Activated naive CD8-positive, alpha-beta T cell (primary cell): ENCODE measurements around the gene MARCHF3.
"Not testable (repeated sequence)": the region's sequence is repeated elsewhere in the genome, so short reads cannot be mapped to it uniquely, and the experiment has no call there.

ENCODE experiments used
- H3K27ac Mint-ChIP-seq: one replicate; pipeline ENCODE4 v1.8.0; 2021; ENCODE audit warnings: mixed read lengths
- H3K27me3 Mint-ChIP-seq: one replicate; pipeline ENCODE4 v1.8.0; 2021; ENCODE audit warnings: mixed read lengths
- H3K36me3 Mint-ChIP-seq: one replicate; pipeline ENCODE4 v1.8.0; 2021; ENCODE audit warnings: mixed read lengths
- H3K4me1 Mint-ChIP-seq: one replicate; pipeline ENCODE4 v1.8.0; 2021; ENCODE audit warnings: low read depth, mixed read lengths
- H3K4me3 Mint-ChIP-seq: one replicate; pipeline ENCODE4 v1.8.0; 2021; ENCODE audit warnings: mild to moderate bottlenecking, mixed read lengths
- H3K9me3 Mint-ChIP-seq: one replicate; pipeline ENCODE4 v1.8.0; 2021; ENCODE audit warnings: low read depth, mixed read lengths

Gene MARCHF3

GRCh38 chr5:127010362-127010761 is 20.0 kb downstream of the MARCHF3 start:
- Mint-ChIP-seq H3K36me3 (peaks cover 4% of the 10 kb centered on the region), H3K27me3 (no peaks in the 10 kb centered on the region), H3K9me3 (no peaks in the 10 kb centered on the region), H3K4me1 (peaks cover 47% of the 10 kb centered on the region), H3K27ac (no peak overlapping the region), H3K4me3 (no peak overlapping the region)

- Mint-ChIP-seq H3K27ac (no peak overlapping the region), H3K4me1 (peaks cover 44% of the 10 kb centered on the region), H3K27me3 (no peaks in the 10 kb centered on the region), H3K36me3 (peaks cover 4% of the 10 kb centered on the region), H3K9me3 (no peaks in the 10 kb centered on the region), H3K4me3 (no peak overlapping the region)
Measured at GRCh38 chr5:127009784-127010183, 20.6 kb downstream of the MARCHF3 start.

GRCh38 chr5:127008300-127008975 is 21.9 kb downstream of the MARCHF3 start:
- Mint-ChIP-seq H3K4me3 (no peak overlapping the region), H3K9me3 (no peaks in the 10 kb centered on the region), H3K4me1 (peaks cover 33% of the 10 kb centered on the region), H3K27me3 (no peaks in the 10 kb centered on the region), H3K27ac (no peak overlapping the region), H3K36me3 (peaks cover 4% of the 10 kb centered on the region)

- no peak overlapping the region for H3K27ac Mint-ChIP-seq
- H3K27me3 Mint-ChIP-seq: no peaks in the 10 kb centered on the region
- H3K9me3 Mint-ChIP-seq: no peaks in the 10 kb centered on the region
- peaks cover 27% of the 10 kb centered on the region for H3K4me1 Mint-ChIP-seq
- H3K4me3 Mint-ChIP-seq: no peak overlapping the region
- H3K36me3 Mint-ChIP-seq: peaks cover 4% of the 10 kb centered on the region
Measured at GRCh38 chr5:127007522-127007921, 22.8 kb downstream of the MARCHF3 start.

- peaks cover 20% of the 10 kb centered on the region for H3K4me1 Mint-ChIP-seq
- H3K4me3 Mint-ChIP-seq: no peak overlapping the region
- peaks cover 7% of the 10 kb centered on the region for H3K36me3 Mint-ChIP-seq
- no peaks in the 10 kb centered on the region for H3K27me3 Mint-ChIP-seq
- H3K9me3 Mint-ChIP-seq: no peaks in the 10 kb centered on the region
- no peak overlapping the region for H3K27ac Mint-ChIP-seq
Measured at GRCh38 chr5:127006744-127007143, 23.6 kb downstream of the MARCHF3 start.

- not testable (repeated sequence) for H3K27me3 Mint-ChIP-seq, H3K27ac Mint-ChIP-seq, H3K9me3 Mint-ChIP-seq, H3K36me3 Mint-ChIP-seq, H3K4me3 Mint-ChIP-seq
- peaks cover 15% of the 10 kb centered on the region for H3K4me1 Mint-ChIP-seq
Measured at GRCh38 chr5:127005282-127005681, 25.1 kb downstream of the MARCHF3 start.

- H3K4me3 Mint-ChIP-seq: no peak overlapping the region
Measured at GRCh38 chr5:127004721-127005120, 25.6 kb downstream of the MARCHF3 start.

GRCh38 chr5:127003798-127004495 is 26.4 kb downstream of the MARCHF3 start:
- peaks cover 9% of the 10 kb centered on the region for H3K4me1 Mint-ChIP-seq
- H3K4me3 Mint-ChIP-seq: no peak overlapping the region
- no peaks in the 10 kb centered on the region for H3K9me3 Mint-ChIP-seq
- no peaks in the 10 kb centered on the region for H3K27me3 Mint-ChIP-seq
- no peak overlapping the region for H3K27ac Mint-ChIP-seq
- H3K36me3 Mint-ChIP-seq: peaks cover 6% of the 10 kb centered on the region

More at GRCh38 chr5:127004721-127005120, 25.6 kb downstream of the MARCHF3 start:
- no peaks in the 10 kb centered on the region for H3K9me3 Mint-ChIP-seq
- peaks cover 3% of the 10 kb centered on the region for H3K36me3 Mint-ChIP-seq
- peaks cover 13% of the 10 kb centered on the region for H3K4me1 Mint-ChIP-seq
- no peak overlapping the region for H3K27ac Mint-ChIP-seq
- no peaks in the 10 kb centered on the region for H3K27me3 Mint-ChIP-seq

GRCh38 chr5:127002390-127002789 is 28.0 kb downstream of the MARCHF3 start:
- Mint-ChIP-seq H3K36me3 (peaks cover 6% of the 10 kb centered on the region), H3K9me3 (no peaks in the 10 kb centered on the region), H3K4me3 (no peak overlapping the region)

GRCh38 chr5:127001621-127002296 is 28.6 kb downstream of the MARCHF3 start:
- Mint-ChIP-seq H3K27me3 (no peaks in the 10 kb centered on the region), H3K4me3 (no peak overlapping the region), H3K27ac (no peak overlapping the region), H3K9me3 (no peaks in the 10 kb centered on the region), H3K4me1 (peaks cover 2% of the 10 kb centered on the region), H3K36me3 (peaks cover 6% of the 10 kb centered on the region)

More at GRCh38 chr5:127002390-127002789, 28.0 kb downstream of the MARCHF3 start:
- H3K27me3 Mint-ChIP-seq: no peaks in the 10 kb centered on the region
- no peak overlapping the region for H3K27ac Mint-ChIP-seq
- H3K4me1 Mint-ChIP-seq: peaks cover 7% of the 10 kb centered on the region

GRCh38 chr5:126998895-126999570 is 31.3 kb downstream of the MARCHF3 start:
- Mint-ChIP-seq H3K36me3 (peaks cover 8% of the 10 kb centered on the region), H3K4me3 (no peak overlapping the region), H3K27me3 (no peaks in the 10 kb centered on the region), H3K27ac (no peak overlapping the region), H3K9me3 (no peaks in the 10 kb centered on the region), H3K4me1 (peaks cover 12% of the 10 kb centered on the region)

- Mint-ChIP-seq H3K4me3 (no peak overlapping the region), H3K9me3 (no peaks in the 10 kb centered on the region), H3K36me3 (peaks cover 8% of the 10 kb centered on the region), H3K27me3 (no peaks in the 10 kb centered on the region), H3K27ac (no peak overlapping the region), H3K4me1 (peaks cover 18% of the 10 kb centered on the region)
Measured at GRCh38 chr5:126998201-126998631, 32.1 kb downstream of the MARCHF3 start.

- Mint-ChIP-seq H3K27ac (no peak overlapping the region), H3K27me3 (no peaks in the 10 kb centered on the region), H3K4me1 (peaks cover 23% of the 10 kb centered on the region), H3K9me3 (no peaks in the 10 kb centered on the region), H3K36me3 (peaks cover 9% of the 10 kb centered on the region), H3K4me3 (no peak overlapping the region)
Measured at GRCh38 chr5:126995689-126996088, 34.7 kb downstream of the MARCHF3 start.

- Mint-ChIP-seq H3K36me3 (peaks cover 9% of the 10 kb centered on the region), H3K4me3 (no peak overlapping the region), H3K4me1 (peaks cover 28% of the 10 kb centered on the region), H3K27me3 (no peaks in the 10 kb centered on the region), H3K9me3 (no peaks in the 10 kb centered on the region), H3K27ac (no peak overlapping the region)
Measured at GRCh38 chr5:126995039-126995438, 35.3 kb downstream of the MARCHF3 start.

- Mint-ChIP-seq H3K27me3 (no peaks in the 10 kb centered on the region), H3K4me1 (peaks cover 33% of the 10 kb centered on the region), H3K27ac (no peak overlapping the region), H3K36me3 (peaks cover 7% of the 10 kb centered on the region), H3K9me3 (no peaks in the 10 kb centered on the region), H3K4me3 (no peak overlapping the region)
Measured at GRCh38 chr5:126994485-126994884, 35.9 kb downstream of the MARCHF3 start.
